Natural killer cell treated with Interleukin-12 subunit alpha and Interleukin-12 subunit beta and Interleukin-15 and Interleukin-18, amount 100 ng/mL, for 72 hours (primary cell): ENCODE measurements around the gene COMMD7. TPM values are rescaled to one million over a fixed set of nuclear protein-coding genes. Genes with fewer than 3 reads are reported as not detected.

Source experiments
- ATAC-seq, 2 donors: fragments of 150-1000 bp; cut with Tn5 transposase in 1 of 2; sonication (Bioruptor Pico), chemical (Tn5 transposase) in 1 of 2; 2 replicates each; pipeline ENCODE4 v1.10.0; 2021
- DNase-seq: peaks from one replicate; pipeline ENCODE4 v3.0.0; 2022; ENCODE audit warnings: low spot score
- H3K27ac Mint-ChIP-seq, 2 donors: 1 replicate in 1 of 2; 2 replicates in 1 of 2; pipeline ENCODE4 v1.8.0; 2022; ENCODE audit warnings: mixed read lengths in 2 of 2, mild to moderate bottlenecking in 1 of 2, moderate library complexity in 1 of 2
- H3K27me3 Mint-ChIP-seq, 2 donors: 1 replicate in 1 of 2; 2 replicates in 1 of 2; pipeline ENCODE4 v1.8.0; 2022; ENCODE audit warnings: mixed read lengths in 2 of 2
- H3K36me3 Mint-ChIP-seq: one replicate; pipeline ENCODE4 v1.8.0; 2022; ENCODE audit warnings: mixed read lengths
- H3K4me1 Mint-ChIP-seq, 2 donors: 1 replicate in 1 of 2; 2 replicates in 1 of 2; pipeline ENCODE4 v1.8.0; 2022; ENCODE audit warnings: low read depth in 2 of 2, mixed read lengths in 2 of 2, mild to moderate bottlenecking in 1 of 2
- H3K4me3 Mint-ChIP-seq: one replicate; pipeline ENCODE4 v1.8.0; 2022; ENCODE audit warnings: mixed read lengths
- H3K9me3 Mint-ChIP-seq: 2 replicates; pipeline ENCODE4 v1.8.0; 2022; ENCODE audit warnings: mixed read lengths
- total RNA-seq, 2 donors: library from RNA; stranded (reverse); gene quantifications; one replicate each; pipeline ENCODE4 v1.2.3, GENCODE V29; 2022

The COMMD7 gene
- total RNA-seq, result 10 to 100 TPM; 58.5 to 67.9 TPM

DNA sequence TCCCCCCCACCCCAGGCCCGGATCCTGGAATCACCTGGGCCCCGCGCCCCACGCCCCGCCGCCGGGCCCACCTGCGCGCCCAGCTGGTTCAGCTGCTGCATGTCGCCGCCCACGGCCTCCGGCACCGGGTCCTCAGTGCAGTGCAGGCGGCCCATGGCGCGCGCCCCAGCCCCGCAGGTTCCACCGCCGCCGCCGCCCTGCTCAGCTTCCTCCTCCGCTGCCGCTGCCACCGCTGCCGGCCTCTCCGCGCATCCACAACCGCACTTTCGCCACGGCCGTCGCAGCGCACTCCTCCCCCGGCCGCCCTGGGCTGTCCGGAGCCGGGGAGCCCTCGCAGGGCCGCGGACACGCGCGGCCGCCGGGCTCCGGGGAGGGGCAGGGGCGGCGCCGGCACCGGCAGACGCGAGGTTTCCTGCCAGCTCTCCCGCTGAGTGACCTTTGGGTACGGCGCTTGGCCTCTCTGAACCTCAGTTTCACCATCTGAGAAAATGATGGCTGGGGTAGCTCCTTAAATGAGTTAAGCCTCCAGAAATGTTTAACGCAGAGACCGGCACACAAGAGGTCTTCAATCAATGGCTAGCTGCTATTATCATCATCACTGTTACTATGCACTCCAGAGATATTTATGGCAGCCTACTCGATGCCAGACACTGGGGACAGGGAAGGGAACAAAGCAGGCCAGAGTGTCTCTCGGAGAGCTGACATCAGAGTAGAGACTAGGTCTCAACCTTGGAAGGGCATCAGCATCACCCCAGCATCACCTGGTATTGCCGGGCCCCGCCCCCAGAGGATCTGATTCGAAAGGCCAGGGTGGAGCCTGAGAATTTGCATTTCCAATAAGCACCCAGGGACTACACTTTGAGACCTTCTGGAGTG, at the start of gene COMMD7:
COMMD7 (minus strand) TSS at position 231 of the 876 bp plus-strand sequence; CDS start at position 155, 76 bp downstream.
- peak; percentile 71 for DNase-seq
- no peaks in the 10 kb centered on the region for H3K27me3 Mint-ChIP-seq
- ATAC-seq, result peak; percentile 86 to 88
- H3K9me3 Mint-ChIP-seq, result no peaks in the 10 kb centered on the region
- H3K27ac Mint-ChIP-seq, result peak within 1 kb of the TSS; percentile 98 to 99
- peak within 1 kb of the TSS; percentile 100 for H3K4me3 Mint-ChIP-seq
- no peaks in the 10 kb centered on the region for H3K36me3 Mint-ChIP-seq
- H3K4me1 Mint-ChIP-seq, result peaks cover 24 to 28% of the 10 kb centered on the region in 2 donors

DNA sequence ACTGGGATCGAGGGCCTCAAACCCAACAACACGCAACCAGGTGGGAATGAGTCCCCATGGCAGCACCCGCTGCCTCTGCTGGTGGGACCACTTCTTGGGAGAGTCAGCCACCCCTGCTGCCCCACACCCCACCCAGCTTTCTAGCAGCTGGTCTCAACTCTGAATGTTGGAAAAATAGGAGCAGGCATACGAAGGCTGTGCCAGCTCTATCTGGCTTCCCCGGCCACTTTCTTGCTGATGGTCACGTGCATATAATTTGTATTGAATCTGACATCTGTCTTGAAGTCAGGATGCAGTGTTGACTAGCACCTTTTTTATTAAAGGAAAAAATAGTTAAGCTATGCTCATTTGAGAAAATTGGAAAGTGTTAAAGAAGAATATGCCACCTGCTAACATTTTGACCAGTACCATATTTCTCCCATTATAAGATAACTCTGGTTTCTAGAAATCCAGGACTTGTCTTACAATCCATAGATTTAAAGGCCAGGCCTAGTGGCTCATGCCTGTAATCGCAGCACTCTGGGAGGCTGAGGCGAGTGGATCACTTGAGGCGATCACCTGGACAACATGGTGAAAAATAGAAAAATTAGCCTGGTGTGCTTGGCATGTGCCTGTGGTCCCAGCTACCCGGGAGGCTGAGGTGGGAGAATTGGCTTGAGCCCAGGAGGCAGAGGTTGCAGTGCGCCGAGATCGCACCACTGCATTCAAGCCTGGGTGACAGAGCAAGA, 49.6 kb upstream of the COMMD7 start:
- Mint-ChIP-seq H3K27me3 (no peaks in the 10 kb centered on the region), H3K36me3 (no peaks in the 10 kb centered on the region), H3K9me3 (no peaks in the 10 kb centered on the region), H3K4me3 (no peak overlapping the region), H3K27ac (no peak overlapping the region), H3K4me1 (peaks cover 0 to 8% of the 10 kb centered on the region in 2 donors)
- DNase-seq (no peak), ATAC-seq (no peak)

DNA sequence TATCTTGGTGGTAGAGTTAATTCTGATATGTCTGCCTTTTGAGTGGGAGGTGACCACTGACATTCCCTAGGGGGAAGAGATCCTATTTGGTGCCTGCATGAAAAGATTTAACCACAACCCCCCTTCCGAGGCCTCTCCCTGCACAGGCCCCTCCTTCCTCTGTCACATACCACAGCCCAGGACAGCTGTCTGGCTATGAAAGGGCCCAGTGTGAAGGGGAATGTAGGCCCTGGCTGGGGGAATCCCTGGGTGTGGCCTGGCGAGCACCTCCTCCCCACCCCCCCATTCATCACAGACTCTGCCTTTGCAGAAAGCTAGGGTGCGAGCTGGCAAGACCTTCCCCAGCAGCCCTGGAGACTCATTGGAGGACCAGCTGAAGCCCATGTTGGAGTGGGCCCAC, 49.0 kb upstream of the COMMD7 start:
- ATAC-seq, result no peak
- H3K27me3 Mint-ChIP-seq, result no peaks in the 10 kb centered on the region
- H3K4me1 Mint-ChIP-seq, result peaks cover 0 to 8% of the 10 kb centered on the region in 2 donors
- no peaks in the 10 kb centered on the region for H3K9me3 Mint-ChIP-seq
- H3K4me3 Mint-ChIP-seq, result no peak overlapping the region
- H3K27ac Mint-ChIP-seq, result no peak overlapping the region
- no peak for DNase-seq
- H3K36me3 Mint-ChIP-seq, result no peaks in the 10 kb centered on the region

DNA sequence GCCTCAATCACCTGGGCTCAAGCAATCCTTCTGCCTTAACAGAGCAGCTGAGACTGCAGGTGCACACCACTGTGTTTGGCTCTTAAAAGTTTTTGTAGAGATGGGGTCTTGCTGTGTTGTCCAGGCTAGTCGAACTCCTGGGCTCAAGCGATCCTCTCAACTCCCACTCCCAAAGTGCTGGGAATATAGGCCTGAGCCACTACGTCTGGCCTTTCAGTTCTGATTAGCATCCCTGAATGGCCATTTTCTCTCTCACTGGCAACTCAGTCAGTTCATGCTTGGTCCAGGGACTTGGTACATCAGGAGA, 47.4 kb upstream of the COMMD7 start:
- no peak overlapping the region for H3K27ac Mint-ChIP-seq

DNA sequence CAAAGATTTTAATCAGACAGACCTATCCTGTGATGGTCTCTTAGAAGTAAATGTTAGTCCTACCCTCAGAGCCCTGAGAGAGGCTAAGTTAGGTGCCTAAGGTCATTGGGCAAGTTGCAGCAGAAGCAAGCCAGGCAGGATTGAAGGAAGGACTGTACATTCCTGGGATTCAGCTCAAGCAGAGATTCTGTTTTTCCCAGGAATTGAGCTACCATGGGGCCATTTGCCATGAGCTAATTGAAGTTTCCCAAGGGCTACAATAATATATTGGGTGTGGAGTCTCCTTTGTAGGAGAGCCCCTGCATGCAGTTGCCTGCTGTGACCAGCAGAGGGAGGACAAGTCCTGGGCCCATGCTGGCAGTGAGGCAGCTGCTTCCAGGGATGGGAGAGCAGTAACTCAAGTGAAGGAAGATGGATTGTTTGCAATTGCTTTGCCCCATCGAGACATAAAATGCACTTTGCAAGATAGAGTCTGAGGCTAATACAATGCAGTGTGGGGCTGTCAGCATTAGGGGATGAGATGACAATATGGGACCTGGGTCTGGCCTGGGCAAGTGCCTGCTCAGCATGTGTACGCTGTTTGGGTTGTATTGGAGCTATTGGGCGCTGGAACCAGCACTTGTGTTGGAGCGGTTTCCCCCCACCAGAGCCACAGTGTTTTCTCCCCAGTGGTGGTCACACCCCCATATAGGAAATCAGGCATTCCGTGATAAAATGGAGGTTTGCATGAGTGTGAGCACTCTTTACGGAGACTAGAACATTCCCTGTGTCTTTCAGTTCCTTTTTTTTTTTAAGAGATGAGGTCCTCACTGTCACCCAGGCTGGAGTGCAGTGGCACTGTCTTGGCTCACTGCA, 46.9 kb upstream of the COMMD7 start:
- Mint-ChIP-seq H3K36me3 (no peaks in the 10 kb centered on the region), H3K4me1 (peaks cover 0 to 8% of the 10 kb centered on the region in 2 donors), H3K9me3 (no peaks in the 10 kb centered on the region), H3K27me3 (no peaks in the 10 kb centered on the region), H3K4me3 (no peak overlapping the region), H3K27ac (no peak overlapping the region)
- DNase-seq (peak; percentile 84), ATAC-seq (peak; percentile 79 to 82)

More for the DNA sequence above, 47.4 kb upstream of the COMMD7 start:
- ATAC-seq (no peak), DNase-seq (no peak)
- no peak overlapping the region for H3K4me3 Mint-ChIP-seq
- H3K9me3 Mint-ChIP-seq, result no peaks in the 10 kb centered on the region
- no peaks in the 10 kb centered on the region for H3K36me3 Mint-ChIP-seq
- no peaks in the 10 kb centered on the region for H3K27me3 Mint-ChIP-seq
- peaks cover 0 to 8% of the 10 kb centered on the region in 2 donors for H3K4me1 Mint-ChIP-seq

DNA sequence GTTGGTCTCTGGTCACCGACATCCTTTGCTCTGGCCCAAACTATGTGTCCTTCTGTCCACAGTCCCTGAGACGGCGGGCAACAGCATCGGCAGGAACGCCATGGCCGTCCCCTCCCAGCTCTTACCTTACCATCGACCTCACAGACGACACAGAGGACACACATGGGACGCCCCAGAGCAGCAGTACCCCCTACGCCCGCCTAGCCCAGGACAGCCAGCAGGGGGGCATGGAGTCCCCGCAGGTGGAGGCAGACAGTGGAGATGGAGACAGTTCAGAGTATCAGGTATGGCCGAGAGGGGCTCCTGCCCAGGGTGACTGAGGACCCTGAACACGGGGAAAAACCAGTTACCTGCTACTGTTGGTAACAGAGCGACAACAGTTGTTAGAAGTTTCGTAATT, 43.9 kb upstream of the COMMD7 start:
- no peaks in the 10 kb centered on the region for H3K36me3 Mint-ChIP-seq
- ATAC-seq, result peak in 1 of 2 donors; percentile 14
- H3K27ac Mint-ChIP-seq, result no peak overlapping the region
- peak; percentile 47 for DNase-seq
- H3K4me3 Mint-ChIP-seq, result no peak overlapping the region
- H3K4me1 Mint-ChIP-seq, result peaks cover 0 to 8% of the 10 kb centered on the region in 2 donors
- H3K27me3 Mint-ChIP-seq, result no peaks in the 10 kb centered on the region
- H3K9me3 Mint-ChIP-seq, result no peaks in the 10 kb centered on the region

DNA sequence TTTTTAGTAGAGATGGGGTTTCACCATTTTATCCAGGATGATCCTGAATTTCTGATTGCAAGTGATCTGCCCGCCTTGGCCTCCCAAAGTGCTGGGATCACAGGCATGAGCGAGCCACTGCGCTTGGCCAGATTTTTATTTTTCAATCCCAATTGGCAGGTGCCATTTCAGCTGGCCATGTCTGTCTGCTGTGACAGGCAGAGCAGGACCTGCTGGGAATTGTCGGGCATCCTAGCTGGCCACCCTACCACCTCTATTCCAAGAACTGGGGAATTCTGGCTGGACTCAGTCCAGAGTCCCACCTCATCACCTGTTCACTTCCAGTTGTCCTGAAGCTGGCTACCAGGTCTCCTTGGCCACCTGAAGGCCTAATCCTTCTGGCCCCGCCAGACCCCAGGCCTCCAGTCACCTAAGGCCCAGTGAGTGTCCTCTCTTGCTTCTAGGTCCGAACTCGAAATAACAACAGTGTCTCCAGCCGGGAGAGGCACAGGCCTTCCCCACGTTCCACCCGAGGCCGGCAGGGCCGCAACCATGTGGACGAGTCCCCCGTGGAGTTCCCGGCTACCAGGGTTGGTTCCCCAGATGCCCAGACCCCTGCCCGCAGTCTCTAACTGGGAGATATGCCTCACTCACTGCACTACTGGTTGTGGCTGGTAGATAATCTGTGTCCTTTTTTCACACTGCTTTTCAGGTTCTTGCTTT, 42.9 kb upstream of the COMMD7 start:
- Mint-ChIP-seq H3K36me3 (no peaks in the 10 kb centered on the region), H3K4me3 (no peak overlapping the region), H3K4me1 (peaks cover 0 to 11% of the 10 kb centered on the region in 2 donors), H3K27ac (no peak overlapping the region), H3K9me3 (no peaks in the 10 kb centered on the region), H3K27me3 (no peaks in the 10 kb centered on the region)
- peak; percentile 45 for DNase-seq
- no peak for ATAC-seq

DNA sequence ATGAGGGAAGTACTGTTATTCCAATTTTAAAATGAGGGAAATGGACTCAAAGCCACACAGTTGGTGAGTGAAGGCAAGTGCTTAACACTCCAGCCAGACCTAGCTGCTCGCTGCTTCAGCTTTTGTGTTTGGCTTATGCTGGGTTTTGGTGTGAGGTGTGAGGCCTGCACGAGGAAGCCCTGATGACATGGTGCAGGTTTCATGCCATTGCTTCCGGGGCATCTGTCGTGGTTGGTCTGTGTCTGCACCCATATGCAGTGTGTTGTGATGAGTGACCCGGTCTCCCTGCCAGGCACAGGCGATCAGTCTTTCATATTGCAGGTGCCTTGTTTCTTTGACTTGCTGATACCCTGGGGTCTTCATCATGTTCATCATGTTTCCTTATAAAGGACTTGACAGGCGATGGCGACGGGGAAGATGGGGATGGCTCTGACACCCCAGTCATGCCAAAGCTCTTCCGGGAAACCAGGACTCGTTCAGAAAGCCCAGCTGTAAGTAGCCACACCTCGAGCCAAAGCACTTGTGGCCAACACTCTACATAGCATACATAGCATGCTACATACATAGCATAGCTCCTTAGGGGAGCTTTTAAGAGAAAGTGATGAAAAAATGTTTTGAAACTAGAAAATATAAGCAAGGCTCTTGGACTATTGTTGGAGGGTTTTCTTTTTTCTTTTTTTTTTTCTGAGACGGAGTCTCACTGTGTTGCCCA, 41.3 kb upstream of the COMMD7 start:
- Mint-ChIP-seq H3K9me3 (no peaks in the 10 kb centered on the region), H3K4me1 (peaks cover 0 to 11% of the 10 kb centered on the region in 2 donors), H3K4me3 (no peak overlapping the region), H3K36me3 (no peaks in the 10 kb centered on the region), H3K27ac (no peak overlapping the region), H3K27me3 (no peaks in the 10 kb centered on the region)
- DNase-seq, result no peak
- no peak for ATAC-seq

DNA sequence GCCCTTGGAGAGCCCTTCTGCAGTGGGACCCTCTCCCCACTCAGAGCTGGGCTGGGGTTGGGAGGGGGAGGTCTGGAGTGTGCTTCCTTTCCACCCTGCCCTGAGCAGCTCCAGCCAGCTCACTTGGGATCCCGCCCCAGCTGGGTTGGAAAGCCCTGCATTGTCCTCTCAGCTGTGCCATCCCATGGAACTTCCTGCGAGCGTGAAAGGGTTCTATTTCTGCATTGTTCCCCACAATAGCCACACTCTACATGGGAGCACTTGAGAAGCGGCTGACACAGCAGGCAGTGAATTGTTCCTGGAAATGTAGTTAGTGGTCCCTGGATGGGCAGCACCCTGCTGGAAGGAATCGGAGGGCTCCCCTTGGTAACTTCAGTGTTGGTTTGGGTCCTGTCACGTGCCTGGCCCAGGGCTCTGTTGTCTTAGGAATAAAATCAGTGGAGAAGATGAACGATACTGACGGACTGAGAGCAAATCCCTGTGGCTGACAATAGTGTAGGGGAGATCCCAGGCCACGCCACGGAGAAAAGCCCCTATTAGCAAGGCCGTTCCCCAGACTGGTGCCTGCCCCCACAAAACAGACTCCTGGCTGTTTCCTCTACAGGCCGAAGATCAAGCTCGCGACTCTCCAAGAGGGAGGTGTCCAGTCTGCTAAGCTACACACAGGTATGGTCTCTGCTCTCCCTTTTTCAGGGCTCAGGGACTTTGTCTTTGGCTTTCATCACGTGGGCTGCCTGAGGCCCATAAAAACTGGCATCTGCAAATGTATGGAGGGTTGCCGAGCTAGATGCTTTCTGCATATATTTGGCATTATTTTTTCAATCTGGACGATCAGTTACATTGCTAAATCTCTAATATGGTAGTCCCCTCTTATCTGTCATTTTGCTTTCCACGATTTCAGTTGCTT, 37.7 kb upstream of the COMMD7 start:
- no peak for ATAC-seq
- H3K36me3 Mint-ChIP-seq, result no peaks in the 10 kb centered on the region
- H3K4me1 Mint-ChIP-seq, result peaks cover 4 to 10% of the 10 kb centered on the region in 2 donors
- DNase-seq, result no peak
- no peak overlapping the region for H3K4me3 Mint-ChIP-seq
- no peaks in the 10 kb centered on the region for H3K9me3 Mint-ChIP-seq
- no peak overlapping the region for H3K27ac Mint-ChIP-seq
- H3K27me3 Mint-ChIP-seq, result no peaks in the 10 kb centered on the region

DNA sequence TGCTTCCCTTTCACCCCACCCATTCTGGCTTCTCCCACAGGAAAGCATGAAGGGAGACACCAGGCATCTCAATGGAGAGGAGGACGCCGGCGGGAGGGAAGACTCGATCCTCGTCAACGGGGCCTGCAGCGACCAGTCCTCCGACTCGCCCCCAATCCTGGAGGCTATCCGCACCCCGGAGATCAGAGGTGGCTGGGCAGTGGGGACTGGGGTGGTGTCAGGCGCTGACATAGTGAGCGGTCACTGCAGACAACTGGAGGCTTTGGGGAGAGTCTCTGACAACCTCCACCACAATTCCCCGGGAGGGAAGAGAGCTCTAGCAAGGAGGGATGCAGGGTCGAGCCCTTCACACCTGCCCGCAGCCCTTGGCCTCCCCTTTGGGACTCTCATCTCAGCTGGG, 37.0 kb upstream of the COMMD7 start:
- no peak overlapping the region for H3K4me3 Mint-ChIP-seq
- peaks cover 4 to 10% of the 10 kb centered on the region in 2 donors for H3K4me1 Mint-ChIP-seq
- H3K9me3 Mint-ChIP-seq, result no peaks in the 10 kb centered on the region
- H3K27ac Mint-ChIP-seq, result no peak overlapping the region
- no peaks in the 10 kb centered on the region for H3K27me3 Mint-ChIP-seq
- H3K36me3 Mint-ChIP-seq, result no peaks in the 10 kb centered on the region
- DNase-seq (no peak), ATAC-seq (peak in 1 of 2 donors; percentile 4)

DNA sequence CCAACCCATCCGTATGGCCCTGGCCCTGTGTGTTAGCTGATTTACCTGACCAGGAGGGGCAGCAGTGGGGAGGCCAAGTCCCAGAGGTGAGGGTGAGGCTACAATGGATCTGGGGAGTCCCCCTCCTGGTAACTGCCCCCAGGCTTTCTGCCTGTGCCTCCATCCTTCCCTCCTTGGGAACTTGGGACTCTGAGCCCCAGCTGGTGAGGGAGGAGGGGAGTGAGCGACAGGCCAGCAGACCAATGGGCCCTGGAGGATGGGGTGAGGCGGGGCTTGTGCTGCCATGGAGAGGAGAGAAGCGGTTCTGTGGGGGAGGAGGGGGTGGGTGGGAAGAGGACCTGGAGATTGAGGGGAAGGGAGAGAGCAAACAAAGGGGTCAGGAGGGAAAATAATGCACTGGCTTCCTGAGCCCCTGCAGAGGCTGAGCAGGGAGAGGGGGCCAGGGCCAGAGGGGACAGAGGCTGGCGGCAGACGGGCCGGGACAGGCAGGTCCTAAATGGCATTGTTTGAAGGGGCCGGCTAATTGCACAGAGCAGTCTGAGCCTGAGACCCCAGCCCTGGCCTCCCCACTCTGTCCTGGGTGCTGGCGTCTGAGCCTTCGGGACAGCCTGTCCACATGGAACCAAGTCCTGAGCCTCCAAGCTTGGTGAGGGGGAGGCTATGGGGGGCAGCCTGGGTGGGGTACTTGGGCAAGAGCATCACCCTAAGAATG, 36.4 kb upstream of the COMMD7 start:
- Mint-ChIP-seq H3K27ac (no peak overlapping the region), H3K4me3 (no peak overlapping the region), H3K27me3 (no peaks in the 10 kb centered on the region), H3K9me3 (no peaks in the 10 kb centered on the region), H3K36me3 (no peaks in the 10 kb centered on the region), H3K4me1 (peaks cover 4 to 10% of the 10 kb centered on the region in 2 donors)
- ATAC-seq, result no peak
- DNase-seq, result no peak
